GM12864 (cell line): ENCODE results near the gene HRCT1.
"Not testable (repeated sequence)": the region's sequence is repeated elsewhere in the genome, so short reads cannot be mapped to it uniquely, and the experiment has no call there.

ENCODE experiments used
- DNase-seq: peaks from one replicate; pipeline ENCODE4 v3.0.0-alpha.2; 2011; ENCODE audit warnings: low read depth
- H3K4me3 ChIP-seq: 2 replicates; pipeline ENCODE4 v1.5.1; 2011; ENCODE audit warnings: mild to moderate bottlenecking, low read depth, low read length, control low read depth
- CTCF ChIP-seq: IDR thresholded peaks from 2 replicates; pipeline ENCODE4 v1.5.1; 2011; ENCODE audit warnings: low read depth, mild to moderate bottlenecking, moderate library complexity, low read length, control low read depth, inconsistent platforms; ENCODE audit errors: missing control alignments

Gene HRCT1

GRCh38 chr9:35909687-35910612 is 3.9 kb downstream of the HRCT1 start:
- TF ChIP-seq CTCF: no peak
- H3K4me3 ChIP-seq: no peak overlapping the region
- no peak for DNase-seq

GRCh38 chr9:35910613-35911359 is 4.8 kb downstream of the HRCT1 start:
- H3K4me3 ChIP-seq: no peak overlapping the region
- TF ChIP-seq CTCF: peak; percentile 63
- DNase-seq: no peak

GRCh38 chr9:35911690-35912089 is 5.7 kb downstream of the HRCT1 start:
- no peak overlapping the region for H3K4me3 ChIP-seq
- TF ChIP-seq CTCF: no peak
- no peak for DNase-seq

- no peak overlapping the region for H3K4me3 ChIP-seq
- TF ChIP-seq CTCF: no peak
- DNase-seq: no peak
Measured at GRCh38 chr9:35912791-35913400, 6.9 kb downstream of the HRCT1 start.

- not testable (repeated sequence) for DNase-seq, H3K4me3 ChIP-seq
Measured at GRCh38 chr9:35913429-35913828, 7.4 kb downstream of the HRCT1 start.

- no peak overlapping the region for H3K4me3 ChIP-seq
- no peak for DNase-seq
- no peak for TF ChIP-seq CTCF
Measured at GRCh38 chr9:35914301-35914807, 8.4 kb downstream of the HRCT1 start.

GRCh38 chr9:35915681-35916294 is 9.8 kb downstream of the HRCT1 start:
- no peak for DNase-seq

More at GRCh38 chr9:35915681-35916294, 9.8 kb downstream of the HRCT1 start:
- no peak for TF ChIP-seq CTCF
- no peak overlapping the region for H3K4me3 ChIP-seq
